Osteoblast (primary cell): ENCODE data around the gene CAPN12. TPM values are rescaled to one million over a fixed set of nuclear protein-coding genes. Genes with fewer than 3 reads are reported as not detected.

ENCODE experiments used
- DNase-seq: peaks from one replicate; pipeline ENCODE4 v3.0.0; 2011; ENCODE audit warnings: low spot score, mixed read lengths; ENCODE audit not compliant: insufficient read length; ENCODE audit errors: missing footprints
- H2AFZ ChIP-seq: 2 replicates; pipeline ENCODE4 v1.6.0; 2011; ENCODE audit warnings: mild to moderate bottlenecking, low read length
- H3K27ac ChIP-seq: 2 replicates; pipeline ENCODE4 v1.5.1; 2011; ENCODE audit warnings: mild to moderate bottlenecking, low read depth, low read length, moderate library complexity
- H3K27me3 ChIP-seq: 2 replicates; pipeline ENCODE4 v1.6.0; 2012; ENCODE audit warnings: mild to moderate bottlenecking, control low read depth, inconsistent platforms, low read length, moderate library complexity; ENCODE audit not compliant: insufficient read depth
- H3K36me3 ChIP-seq: 2 replicates; pipeline ENCODE4 v1.5.1; 2011; ENCODE audit warnings: mild to moderate bottlenecking, low read length, control low read depth, moderate library complexity; ENCODE audit not compliant: insufficient read depth
- H3K4me1 ChIP-seq: 2 replicates; pipeline ENCODE4 v1.5.1; 2011; ENCODE audit warnings: mild to moderate bottlenecking, low read length, control low read depth, moderate library complexity; ENCODE audit not compliant: insufficient read depth
- H3K4me2 ChIP-seq: 2 replicates; pipeline ENCODE4 v1.6.0; 2011; ENCODE audit warnings: mild to moderate bottlenecking, low read length; ENCODE audit not compliant: insufficient read depth
- H3K4me3 ChIP-seq: fragments of 200-600 bp; sonication (generic); 3 replicates; pipeline ENCODE4 v1.5.1; 2012; ENCODE audit warnings: mild to moderate bottlenecking, low read length, inconsistent platforms; ENCODE audit not compliant: insufficient read depth
- H3K79me2 ChIP-seq: 2 replicates; pipeline ENCODE4 v1.6.0; 2012; ENCODE audit warnings: mild to moderate bottlenecking, low read length, control low read depth, inconsistent platforms; ENCODE audit not compliant: insufficient read depth
- H3K9me3 ChIP-seq: 2 replicates; pipeline ENCODE4 v1.5.1; 2011; ENCODE audit warnings: low read depth, low read length, control low read depth
- H4K20me1 ChIP-seq: 2 replicates; pipeline ENCODE4 v1.6.0; 2012; ENCODE audit warnings: mild to moderate bottlenecking, low read length, control low read depth; ENCODE audit not compliant: insufficient read depth
- total RNA-seq: library from RNA; depleted of rRNA; stranded (reverse); fragments of >200 nt; gene quantifications from 2 replicates; pipeline ENCODE4 v1.2.3, GENCODE V29; 2012
- TF ChIP-seq, protein P1 (sequence below): IDR thresholded peaks from 2 replicates; pipeline ENCODE4 v1.5.1; 2011; ENCODE audit warnings: mild to moderate bottlenecking, low read depth, low read length, moderate library complexity; ENCODE audit errors: extremely low read depth

CAPN12 gene
- total RNA-seq, 1 donor: not detected

DNA sequence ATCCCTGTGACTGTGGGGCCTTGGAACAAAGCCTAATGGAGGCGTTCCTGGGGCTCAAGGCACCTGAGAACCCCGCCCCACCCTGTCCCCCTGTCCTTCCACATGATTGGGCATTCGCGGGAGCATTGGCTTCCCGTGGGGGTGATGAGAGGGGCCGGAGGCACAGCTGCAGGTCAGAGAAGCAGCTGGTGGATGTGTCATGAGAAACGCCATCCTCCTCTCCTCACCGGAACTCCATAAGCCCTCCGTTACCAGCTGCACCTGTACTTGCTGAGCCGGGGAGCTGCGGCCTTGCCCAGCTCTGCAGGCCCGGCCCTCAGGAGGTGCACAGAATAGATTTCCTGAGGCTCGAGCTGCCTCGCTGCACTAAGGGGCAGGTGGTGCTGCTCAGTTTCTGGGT is 42.0 kb downstream of the CAPN12 start:
- no peak overlapping the region for H2AFZ ChIP-seq
- peaks cover 13% of the 10 kb centered on the region for H3K4me1 ChIP-seq
- H3K9me3 ChIP-seq: no peaks in the 10 kb centered on the region
- H3K4me3 ChIP-seq: no peak overlapping the region
- peaks cover 86% of the 10 kb centered on the region for H3K36me3 ChIP-seq
- H3K27me3 ChIP-seq: no peaks in the 10 kb centered on the region
- no peak overlapping the region for H3K4me2 ChIP-seq
- peaks cover 66% of the 10 kb centered on the region for H4K20me1 ChIP-seq
- peaks cover 100% of the 10 kb centered on the region for H3K79me2 ChIP-seq
- peak overlapping the region; percentile 66 for H3K27ac ChIP-seq
- TF ChIP-seq, protein P1, sequence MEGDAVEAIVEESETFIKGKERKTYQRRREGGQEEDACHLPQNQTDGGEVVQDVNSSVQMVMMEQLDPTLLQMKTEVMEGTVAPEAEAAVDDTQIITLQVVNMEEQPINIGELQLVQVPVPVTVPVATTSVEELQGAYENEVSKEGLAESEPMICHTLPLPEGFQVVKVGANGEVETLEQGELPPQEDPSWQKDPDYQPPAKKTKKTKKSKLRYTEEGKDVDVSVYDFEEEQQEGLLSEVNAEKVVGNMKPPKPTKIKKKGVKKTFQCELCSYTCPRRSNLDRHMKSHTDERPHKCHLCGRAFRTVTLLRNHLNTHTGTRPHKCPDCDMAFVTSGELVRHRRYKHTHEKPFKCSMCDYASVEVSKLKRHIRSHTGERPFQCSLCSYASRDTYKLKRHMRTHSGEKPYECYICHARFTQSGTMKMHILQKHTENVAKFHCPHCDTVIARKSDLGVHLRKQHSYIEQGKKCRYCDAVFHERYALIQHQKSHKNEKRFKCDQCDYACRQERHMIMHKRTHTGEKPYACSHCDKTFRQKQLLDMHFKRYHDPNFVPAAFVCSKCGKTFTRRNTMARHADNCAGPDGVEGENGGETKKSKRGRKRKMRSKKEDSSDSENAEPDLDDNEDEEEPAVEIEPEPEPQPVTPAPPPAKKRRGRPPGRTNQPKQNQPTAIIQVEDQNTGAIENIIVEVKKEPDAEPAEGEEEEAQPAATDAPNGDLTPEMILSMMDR: no peak
- no peak for DNase-seq

DNA sequence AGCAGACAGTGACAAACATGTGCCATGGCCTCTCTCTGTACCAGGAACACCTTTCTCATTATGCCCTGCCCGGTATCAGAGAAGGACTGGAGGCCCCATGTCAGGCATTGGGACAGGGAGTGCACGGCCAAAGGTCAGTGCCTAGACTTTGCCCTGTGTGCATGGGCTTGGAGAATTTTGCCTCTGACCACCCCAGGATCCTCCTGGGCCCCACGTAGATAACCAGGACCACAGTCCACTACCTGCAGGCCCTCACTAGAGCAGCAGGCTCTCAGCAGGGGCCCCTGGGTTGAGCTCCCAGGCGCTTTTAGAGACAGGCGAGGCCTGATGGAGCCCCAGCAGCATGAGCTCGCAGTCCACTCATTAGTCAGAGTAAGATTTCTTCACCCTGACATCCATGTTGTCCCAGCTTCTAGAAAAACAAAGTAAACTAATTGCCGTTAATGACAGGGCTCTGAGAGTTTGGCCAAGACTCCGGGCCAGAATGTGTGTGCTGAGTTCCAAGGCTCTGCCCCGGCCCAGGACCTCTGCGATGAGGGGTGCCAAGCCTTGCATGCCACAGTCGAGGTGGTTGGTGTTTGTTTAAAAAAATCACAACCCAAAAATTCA is 42.7 kb downstream of the CAPN12 start:
- peak; percentile 53 for DNase-seq
- H3K27ac ChIP-seq: peak overlapping the region; percentile 66
- H3K4me1 ChIP-seq: peaks cover 9% of the 10 kb centered on the region
- TF ChIP-seq, protein P1: no peak
- H3K36me3 ChIP-seq: peaks cover 84% of the 10 kb centered on the region
- H3K79me2 ChIP-seq: peaks cover 100% of the 10 kb centered on the region
- no peak overlapping the region for H3K4me2 ChIP-seq
- no peak overlapping the region for H2AFZ ChIP-seq
- H3K4me3 ChIP-seq: no peak overlapping the region
- peaks cover 67% of the 10 kb centered on the region for H4K20me1 ChIP-seq
- H3K27me3 ChIP-seq: no peaks in the 10 kb centered on the region
- no peaks in the 10 kb centered on the region for H3K9me3 ChIP-seq

DNA sequence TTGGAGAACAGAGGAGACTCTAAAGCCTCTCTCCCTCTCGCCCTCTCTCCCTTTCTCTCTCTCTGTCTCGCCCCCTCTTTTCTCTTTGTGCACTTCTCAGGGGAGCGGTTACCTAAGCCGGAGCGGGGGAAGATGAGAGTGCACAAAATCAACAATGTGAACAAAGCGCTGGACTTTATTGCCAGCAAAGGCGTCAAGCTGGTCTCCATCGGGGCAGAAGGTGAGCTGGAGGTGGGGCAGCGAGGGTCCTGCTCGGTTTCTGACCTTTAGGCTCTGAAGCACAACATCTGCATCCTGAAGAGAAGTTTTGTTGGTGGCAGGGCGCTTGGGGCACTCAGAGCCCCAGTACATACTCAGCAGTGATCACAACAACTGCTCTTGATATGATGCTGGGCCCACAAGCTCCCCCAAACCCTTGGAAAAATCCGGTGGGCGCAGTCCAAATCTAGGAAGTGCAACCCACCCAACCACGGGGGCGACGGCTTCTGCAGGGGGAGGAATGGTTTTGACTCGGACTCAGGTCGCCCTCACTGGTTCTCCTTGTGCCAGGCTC is 43.3 kb downstream of the CAPN12 start:
- Histone ChIP-seq H3K9me3 (no peaks in the 10 kb centered on the region), H3K4me1 (peaks cover 9% of the 10 kb centered on the region), H3K4me3 (no peak overlapping the region), H3K36me3 (peaks cover 84% of the 10 kb centered on the region), H3K4me2 (no peak overlapping the region), H2AFZ (no peak overlapping the region), H3K27me3 (no peaks in the 10 kb centered on the region), H4K20me1 (peaks cover 66% of the 10 kb centered on the region), H3K27ac (peak overlapping the region; percentile 66), H3K79me2 (peaks cover 100% of the 10 kb centered on the region)
- peak; percentile 44 for DNase-seq
- TF ChIP-seq, protein P1: no peak

DNA sequence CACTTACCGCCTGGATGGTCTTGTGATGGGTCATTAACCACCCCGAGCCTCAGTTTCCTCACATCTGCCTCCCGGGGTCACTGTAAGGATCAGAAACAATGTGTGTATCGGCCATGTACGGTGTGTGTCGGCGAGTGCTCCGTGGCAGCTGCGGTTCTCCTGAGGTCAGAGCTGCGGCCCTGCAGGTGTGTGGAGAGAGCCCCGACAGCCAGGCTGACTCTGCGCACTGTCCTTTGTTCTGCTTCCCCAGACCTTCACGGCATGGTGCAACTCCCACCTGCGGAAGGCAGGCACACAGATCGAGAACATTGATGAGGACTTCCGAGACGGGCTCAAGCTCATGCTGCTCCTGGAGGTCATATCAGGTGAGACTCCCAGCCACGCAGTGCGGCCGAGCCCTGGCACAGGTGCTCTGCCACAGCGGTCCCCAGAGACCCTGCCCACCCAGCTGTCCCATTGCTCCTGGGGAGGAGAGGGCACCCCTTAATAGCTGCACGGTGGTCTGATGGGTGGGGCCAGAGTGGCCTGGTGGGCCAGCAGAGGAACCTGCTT is 43.8 kb downstream of the CAPN12 start:
- TF ChIP-seq, protein P1: no peak
- no peak for DNase-seq
- Histone ChIP-seq H2AFZ (no peak overlapping the region), H3K36me3 (peaks cover 82% of the 10 kb centered on the region), H3K4me1 (peaks cover 9% of the 10 kb centered on the region), H3K27ac (no peak overlapping the region), H3K9me3 (no peaks in the 10 kb centered on the region), H3K27me3 (no peaks in the 10 kb centered on the region), H4K20me1 (peaks cover 66% of the 10 kb centered on the region), H3K4me3 (no peak overlapping the region), H3K79me2 (peaks cover 100% of the 10 kb centered on the region), H3K4me2 (no peak overlapping the region)
